Nephron progenitor cell (in vitro differentiated cells): ENCODE data around the gene PRIMA1.

Experiments used
- DNase-seq: peaks from one replicate; pipeline ENCODE4 v3.0.0; 2021
- H3K27ac Mint-ChIP-seq: 2 replicates; pipeline ENCODE4 v1.8.0; 2021; ENCODE audit warnings: mild to moderate bottlenecking, moderate library complexity, mixed read lengths
- H3K27me3 Mint-ChIP-seq: 2 replicates; pipeline ENCODE4 v1.8.0; 2021; ENCODE audit warnings: mild to moderate bottlenecking, low read depth, mixed read lengths; ENCODE audit not compliant: poor library complexity
- H3K36me3 Mint-ChIP-seq: 2 replicates; pipeline ENCODE4 v1.8.0; 2021; ENCODE audit warnings: low read depth, mixed read lengths
- H3K4me1 Mint-ChIP-seq: 2 replicates; pipeline ENCODE4 v1.8.0; 2021; ENCODE audit warnings: mixed read lengths
- H3K4me3 Mint-ChIP-seq: 2 replicates; pipeline ENCODE4 v1.8.0; 2021; ENCODE audit warnings: mild to moderate bottlenecking, moderate library complexity, mixed read lengths
- H3K9me3 Mint-ChIP-seq: 2 replicates; pipeline ENCODE4 v1.8.0; 2021; ENCODE audit warnings: mild to moderate bottlenecking, moderate library complexity, mixed read lengths
- TF ChIP-seq, protein P1 (sequence below): fragments of 200-600 bp; sonication (generic); IDR thresholded peaks from 2 replicates; pipeline ENCODE4 v1.5.0; 2021; ENCODE audit warnings: antibody characterized with exemption

The PRIMA1 gene

DNA sequence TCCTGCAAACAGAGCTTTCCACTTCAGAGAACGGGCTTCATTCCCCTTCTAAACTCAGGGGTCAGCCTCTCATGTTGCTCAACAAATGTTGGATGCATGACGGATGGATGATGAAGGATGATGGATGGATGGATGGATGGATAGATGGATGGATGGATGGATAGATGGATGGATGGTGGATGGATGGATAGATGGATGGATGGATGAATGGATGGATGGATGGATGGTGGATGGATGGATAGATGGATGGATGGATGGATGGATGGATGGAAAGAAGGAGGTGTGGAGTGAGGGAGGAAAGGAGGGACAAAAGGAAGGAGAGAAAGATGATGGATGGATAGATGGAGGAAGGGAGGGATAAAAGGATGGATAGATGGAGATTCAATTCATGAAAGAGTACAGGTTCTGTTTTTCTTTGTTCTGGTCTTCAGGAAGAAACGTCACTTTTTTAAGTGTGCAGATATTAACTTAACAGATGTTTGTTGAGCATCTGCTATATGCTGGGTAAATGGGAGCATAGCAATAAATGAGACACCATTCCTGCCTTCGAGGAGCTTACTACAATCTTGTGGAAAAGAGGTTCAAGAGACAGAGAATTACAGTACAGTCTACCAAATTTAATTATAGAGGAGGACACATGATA, 41.7 kb upstream of the PRIMA1 start:
- TF ChIP-seq, protein P1, sequence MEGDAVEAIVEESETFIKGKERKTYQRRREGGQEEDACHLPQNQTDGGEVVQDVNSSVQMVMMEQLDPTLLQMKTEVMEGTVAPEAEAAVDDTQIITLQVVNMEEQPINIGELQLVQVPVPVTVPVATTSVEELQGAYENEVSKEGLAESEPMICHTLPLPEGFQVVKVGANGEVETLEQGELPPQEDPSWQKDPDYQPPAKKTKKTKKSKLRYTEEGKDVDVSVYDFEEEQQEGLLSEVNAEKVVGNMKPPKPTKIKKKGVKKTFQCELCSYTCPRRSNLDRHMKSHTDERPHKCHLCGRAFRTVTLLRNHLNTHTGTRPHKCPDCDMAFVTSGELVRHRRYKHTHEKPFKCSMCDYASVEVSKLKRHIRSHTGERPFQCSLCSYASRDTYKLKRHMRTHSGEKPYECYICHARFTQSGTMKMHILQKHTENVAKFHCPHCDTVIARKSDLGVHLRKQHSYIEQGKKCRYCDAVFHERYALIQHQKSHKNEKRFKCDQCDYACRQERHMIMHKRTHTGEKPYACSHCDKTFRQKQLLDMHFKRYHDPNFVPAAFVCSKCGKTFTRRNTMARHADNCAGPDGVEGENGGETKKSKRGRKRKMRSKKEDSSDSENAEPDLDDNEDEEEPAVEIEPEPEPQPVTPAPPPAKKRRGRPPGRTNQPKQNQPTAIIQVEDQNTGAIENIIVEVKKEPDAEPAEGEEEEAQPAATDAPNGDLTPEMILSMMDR, result no peak
- no peaks in the 10 kb centered on the region for H3K9me3 Mint-ChIP-seq
- H3K4me1 Mint-ChIP-seq, result peaks cover 15% of the 10 kb centered on the region
- no peak overlapping the region for H3K4me3 Mint-ChIP-seq
- H3K27me3 Mint-ChIP-seq, result peaks cover 5% of the 10 kb centered on the region
- DNase-seq, result no peak
- no peak overlapping the region for H3K27ac Mint-ChIP-seq
- H3K36me3 Mint-ChIP-seq, result no peaks in the 10 kb centered on the region

DNA sequence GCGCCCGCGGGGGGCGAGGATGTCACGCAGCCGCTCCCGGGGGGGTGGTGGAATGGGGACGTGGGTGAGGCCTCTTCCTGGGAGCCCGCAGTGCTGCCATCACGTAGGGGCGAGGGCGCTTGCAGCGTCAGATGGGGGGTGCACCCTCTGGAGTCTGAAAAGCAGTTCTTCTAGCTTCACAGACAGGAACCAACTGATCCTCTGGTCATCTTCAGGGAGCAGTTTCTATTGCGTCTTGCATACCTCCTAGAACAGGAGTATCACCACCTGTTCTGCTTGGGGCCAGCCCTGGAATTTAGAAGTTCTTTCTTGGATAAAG, 36.9 kb upstream of the PRIMA1 start:
- TF ChIP-seq, protein P1, result no peak
- H3K4me1 Mint-ChIP-seq, result peaks cover 15% of the 10 kb centered on the region
- no peaks in the 10 kb centered on the region for H3K36me3 Mint-ChIP-seq
- H3K4me3 Mint-ChIP-seq, result no peak overlapping the region
- DNase-seq, result no peak
- no peak overlapping the region for H3K27ac Mint-ChIP-seq
- no peaks in the 10 kb centered on the region for H3K9me3 Mint-ChIP-seq
- peaks cover 9% of the 10 kb centered on the region for H3K27me3 Mint-ChIP-seq

DNA sequence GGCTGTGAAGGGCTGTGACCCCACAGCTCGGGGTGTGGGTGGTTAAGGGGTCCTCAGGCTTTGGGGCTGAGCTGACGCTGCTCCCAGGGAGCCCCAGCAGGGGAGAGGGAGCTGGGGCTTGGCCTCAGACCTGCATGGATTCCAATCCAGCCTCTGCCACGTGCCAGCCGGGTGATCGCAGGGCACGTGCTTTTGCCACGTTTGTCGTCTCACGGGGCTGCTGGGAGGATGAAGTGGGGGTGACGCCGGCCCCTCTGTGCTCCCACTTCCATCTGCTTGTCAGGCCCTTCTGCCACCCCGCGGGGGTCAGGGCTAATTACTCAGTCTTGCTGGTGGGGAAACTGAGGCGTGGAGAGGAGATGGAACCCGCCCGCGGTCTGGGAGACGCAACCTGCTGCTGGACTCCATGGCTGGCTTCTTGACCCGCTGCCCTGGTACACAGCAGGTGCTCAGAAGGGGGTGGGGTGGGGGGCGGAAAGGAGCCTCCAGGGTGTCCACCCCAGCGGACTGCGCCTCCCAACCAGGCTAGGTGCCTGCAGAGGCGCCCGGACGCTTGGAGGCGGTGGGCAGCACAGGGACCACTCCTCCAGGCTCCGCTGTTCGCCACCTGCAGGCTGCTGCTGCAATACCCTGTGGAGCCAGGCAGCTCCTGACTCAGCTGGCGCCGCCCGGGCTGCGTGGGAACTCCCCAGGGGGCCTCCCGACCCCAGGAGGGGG, 36.4 kb upstream of the PRIMA1 start:
- Mint-ChIP-seq H3K27me3 (peaks cover 5% of the 10 kb centered on the region), H3K9me3 (no peaks in the 10 kb centered on the region), H3K36me3 (no peaks in the 10 kb centered on the region), H3K4me1 (peaks cover 15% of the 10 kb centered on the region), H3K27ac (no peak overlapping the region), H3K4me3 (no peak overlapping the region)
- TF ChIP-seq, protein P1, result no peak
- DNase-seq, result peak; percentile 24

DNA sequence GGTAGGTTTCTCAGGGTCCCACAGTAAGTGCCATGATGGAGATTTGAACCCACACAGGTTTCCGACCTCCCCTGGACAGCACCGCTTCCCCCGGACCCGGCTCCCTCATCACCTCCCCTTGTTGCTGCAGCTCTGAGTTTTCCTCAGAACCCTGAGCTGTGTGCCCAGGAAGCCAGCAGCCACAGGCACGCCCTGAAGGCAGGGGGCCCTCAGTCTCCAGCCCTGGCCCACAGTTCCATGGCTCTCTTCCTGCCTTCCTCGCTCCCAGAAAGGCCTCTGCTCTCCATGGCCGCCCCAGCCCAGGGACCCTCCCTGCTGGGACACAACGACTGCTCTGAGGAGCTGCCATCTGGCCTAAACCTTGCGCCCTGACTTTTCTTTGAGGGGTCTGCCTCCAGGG, 35.8 kb upstream of the PRIMA1 start:
- Mint-ChIP-seq H3K27ac (no peak overlapping the region), H3K4me3 (no peak overlapping the region), H3K4me1 (peaks cover 15% of the 10 kb centered on the region), H3K9me3 (no peaks in the 10 kb centered on the region), H3K27me3 (peaks cover 6% of the 10 kb centered on the region), H3K36me3 (no peaks in the 10 kb centered on the region)
- DNase-seq, result no peak
- TF ChIP-seq, protein P1, result no peak

DNA sequence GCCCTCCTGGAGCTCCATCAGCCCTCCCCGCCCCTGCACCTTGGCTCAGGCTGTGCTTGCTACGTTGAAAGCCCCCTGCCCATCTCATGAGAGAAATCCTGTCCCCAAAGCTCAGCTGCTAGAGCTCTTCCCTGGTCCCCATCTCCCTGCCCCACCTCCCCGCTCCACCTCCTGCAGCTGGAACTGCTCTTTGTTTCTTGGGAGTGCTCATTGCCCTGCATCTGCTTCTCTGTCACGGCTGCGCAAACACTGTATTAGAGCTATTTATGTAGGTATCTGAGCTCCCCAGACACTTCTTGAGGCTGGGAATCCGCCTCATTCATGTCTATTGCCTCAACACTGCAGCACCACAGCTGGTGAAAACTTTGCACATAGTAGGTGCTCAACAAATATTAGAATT, 32.8 kb upstream of the PRIMA1 start:
- Mint-ChIP-seq H3K4me1 (peaks cover 13% of the 10 kb centered on the region), H3K27ac (peak overlapping the region; percentile 54), H3K9me3 (peaks cover 4% of the 10 kb centered on the region)

More for the DNA sequence above, 32.8 kb upstream of the PRIMA1 start:
- Mint-ChIP-seq H3K27me3 (peaks cover 9% of the 10 kb centered on the region), H3K36me3 (no peaks in the 10 kb centered on the region), H3K4me3 (no peak overlapping the region)
- DNase-seq, result no peak
- TF ChIP-seq, protein P1, result no peak
